ENCODE data around the gene NALCN.

DNA sequence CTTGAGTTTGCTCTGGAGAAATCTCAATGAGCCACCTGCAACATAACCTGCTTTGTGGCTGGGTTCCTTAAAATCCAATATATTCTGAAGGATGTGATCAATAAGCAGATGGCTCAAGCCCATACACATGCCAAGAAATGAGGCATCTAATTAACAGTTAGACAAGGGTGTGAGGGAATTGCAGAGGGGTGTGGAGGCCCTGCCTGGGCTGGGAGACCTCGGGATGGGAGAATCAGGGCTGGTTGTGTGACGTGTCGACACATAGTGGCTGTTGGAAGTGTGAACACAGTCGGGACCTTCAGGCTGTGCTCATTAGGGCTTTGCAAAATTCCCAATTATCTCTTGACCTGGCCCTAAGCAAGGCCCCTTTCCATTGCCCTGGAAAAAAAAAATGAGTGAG is 379.8 kb downstream of the NALCN start:
- TF ChIP-seq, protein P1, sequence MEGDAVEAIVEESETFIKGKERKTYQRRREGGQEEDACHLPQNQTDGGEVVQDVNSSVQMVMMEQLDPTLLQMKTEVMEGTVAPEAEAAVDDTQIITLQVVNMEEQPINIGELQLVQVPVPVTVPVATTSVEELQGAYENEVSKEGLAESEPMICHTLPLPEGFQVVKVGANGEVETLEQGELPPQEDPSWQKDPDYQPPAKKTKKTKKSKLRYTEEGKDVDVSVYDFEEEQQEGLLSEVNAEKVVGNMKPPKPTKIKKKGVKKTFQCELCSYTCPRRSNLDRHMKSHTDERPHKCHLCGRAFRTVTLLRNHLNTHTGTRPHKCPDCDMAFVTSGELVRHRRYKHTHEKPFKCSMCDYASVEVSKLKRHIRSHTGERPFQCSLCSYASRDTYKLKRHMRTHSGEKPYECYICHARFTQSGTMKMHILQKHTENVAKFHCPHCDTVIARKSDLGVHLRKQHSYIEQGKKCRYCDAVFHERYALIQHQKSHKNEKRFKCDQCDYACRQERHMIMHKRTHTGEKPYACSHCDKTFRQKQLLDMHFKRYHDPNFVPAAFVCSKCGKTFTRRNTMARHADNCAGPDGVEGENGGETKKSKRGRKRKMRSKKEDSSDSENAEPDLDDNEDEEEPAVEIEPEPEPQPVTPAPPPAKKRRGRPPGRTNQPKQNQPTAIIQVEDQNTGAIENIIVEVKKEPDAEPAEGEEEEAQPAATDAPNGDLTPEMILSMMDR (IDR thresholded peaks at IDR 0.05), result no peak
- TF ChIP-seq POLR2A (IDR thresholded peaks at IDR 0.05), result no peak

Measured in esophagus squamous epithelium (tissue), 4 donors.